IMR-90 (cell line): ENCODE data around the gene ZNF618. TPM values are rescaled to one million over a fixed set of nuclear protein-coding genes. Genes with fewer than 3 reads are reported as not detected.

Source experiments
- ATAC-seq: fragments of 200-7000 bp; cut with Tn5 transposase; 2 replicates; pipeline ENCODE4 v1.9.1; 2020; ENCODE audit warnings: low read depth, mild to moderate bottlenecking, moderate library complexity
- BruUV-seq: library from RNA; stranded (reverse); fragments of 400-500 nt; replicated peaks from 2 replicates; lab custom pipeline; 2021; lab: Mats Ljungman, UMichigan
- CTCF ChIA-PET: fragments of 300-600 bp; formaldehyde crosslinking; extraction: SDS; loops from one replicate; lab custom pipeline; 2021; ENCODE audit warnings: antibody characterized with exemption; lab: Yijun Ruan, JAX
- POLR2A ChIA-PET: fragments of 300-600 bp; sonication (Branson Sonifier 250); formaldehyde crosslinking; loops from one replicate; lab custom pipeline; 2022; ENCODE audit warnings: antibody characterized with exemption; ENCODE audit not compliant: unreplicated experiment; lab: Charles Lee
- DNase-seq: peaks from one replicate; pipeline ENCODE4 v3.0.0; 2013
- H2AFZ ChIP-seq: replicated peaks from 2 replicates; pipeline ENCODE3; 2013; ENCODE audit warnings: low read length, mild to moderate bottlenecking; ENCODE audit not compliant: poor library complexity
- H2AK5ac ChIP-seq: 2 replicates; pipeline ENCODE4 v1.6.1; 2013; ENCODE audit warnings: low read depth, low read length, inconsistent platforms
- H2AK9ac ChIP-seq: replicated peaks from 2 replicates; pipeline ENCODE3; 2013; ENCODE audit warnings: mild to moderate bottlenecking, low read depth, low read length, moderate library complexity; ENCODE audit not compliant: poor library complexity
- H2BK120ac ChIP-seq: 2 replicates; pipeline ENCODE4 v1.6.1; 2013; ENCODE audit warnings: low read depth, low read length, inconsistent platforms
- H2BK15ac ChIP-seq: 3 replicates; pipeline ENCODE4 v1.6.1; 2013; ENCODE audit warnings: low read depth, low read length, inconsistent platforms
- H2BK20ac ChIP-seq: 2 replicates; pipeline ENCODE4 v1.6.1; 2013; ENCODE audit warnings: low read depth, mild to moderate bottlenecking, inconsistent platforms, low read length, moderate library complexity
- H2BK5ac ChIP-seq: 2 replicates; pipeline ENCODE4 v1.6.1; 2013; ENCODE audit warnings: mild to moderate bottlenecking, low read depth, low read length, inconsistent platforms; ENCODE audit not compliant: poor library complexity, severe bottlenecking
- H3K14ac ChIP-seq: replicated peaks from 2 replicates; pipeline ENCODE4 v1.6.1; 2013; ENCODE audit warnings: low read depth, low read length, inconsistent platforms
- H3K18ac ChIP-seq: 2 replicates; pipeline ENCODE4 v1.6.1; 2013; ENCODE audit warnings: low read depth, low read length, control low read depth
- H3K23ac ChIP-seq: 2 replicates; pipeline ENCODE4 v1.6.1; 2013; ENCODE audit warnings: low read depth, low read length, inconsistent platforms
- H3K27ac ChIP-seq: 2 replicates; pipeline ENCODE4 v1.5.1; 2013; ENCODE audit warnings: mild to moderate bottlenecking, control low read depth, low read length; ENCODE audit not compliant: insufficient read depth
- H3K27me3 ChIP-seq: 2 replicates; pipeline ENCODE4 v1.6.1; 2013; ENCODE audit warnings: low read length; ENCODE audit not compliant: control insufficient read depth, insufficient read depth
- H3K36me3 ChIP-seq: 2 replicates; pipeline ENCODE4 v1.6.1; 2013; ENCODE audit warnings: low read length, mixed read lengths; ENCODE audit not compliant: control insufficient read depth, insufficient read depth
- H3K4ac ChIP-seq: 2 replicates; pipeline ENCODE4 v1.6.1; 2013; ENCODE audit warnings: low read depth, low read length, inconsistent platforms
- H3K4me1 ChIP-seq: 2 replicates; pipeline ENCODE4 v1.6.1; 2013; ENCODE audit warnings: low read length, mixed read lengths; ENCODE audit not compliant: control insufficient read depth, insufficient read depth
- H3K4me2 ChIP-seq: 2 replicates; pipeline ENCODE4 v1.6.1; 2013; ENCODE audit warnings: low read depth, mild to moderate bottlenecking, control low read depth, low read length, moderate library complexity
- H3K4me3 ChIP-seq: 2 replicates; pipeline ENCODE4 v1.5.1; 2013; ENCODE audit warnings: low read depth, mild to moderate bottlenecking, control low read depth, low read length, moderate library complexity; ENCODE audit not compliant: insufficient read depth
- H3K56ac ChIP-seq: 2 replicates; pipeline ENCODE4 v1.6.1; 2013; ENCODE audit warnings: low read length, inconsistent platforms; ENCODE audit not compliant: insufficient read depth; ENCODE audit errors: extremely low read depth
- H3K79me1 ChIP-seq, 2 experiments: 2 replicates each; pipeline ENCODE4 v1.6.1; 2013; ENCODE audit warnings: low read length in 2 of 2, inconsistent platforms in 1 of 2, low read depth in 1 of 2
- H3K9ac ChIP-seq: 2 replicates; pipeline ENCODE4 v1.6.1; 2013; ENCODE audit warnings: low read depth, low read length, control low read depth
- H3K9me1 ChIP-seq: 2 replicates; pipeline ENCODE4 v1.6.1; 2013; ENCODE audit warnings: low read length, inconsistent platforms; ENCODE audit not compliant: insufficient read depth
- H3K9me3 ChIP-seq: 2 replicates; pipeline ENCODE4 v1.6.1; 2013; ENCODE audit warnings: low read length; ENCODE audit not compliant: control insufficient read depth, insufficient read depth
- H4K20me1 ChIP-seq: 2 replicates; pipeline ENCODE4 v1.6.1; 2013; ENCODE audit warnings: low read length, inconsistent platforms; ENCODE audit not compliant: insufficient read depth
- H4K5ac ChIP-seq: 2 replicates; pipeline ENCODE4 v1.6.1; 2013; ENCODE audit warnings: mild to moderate bottlenecking, low read depth, low read length, control low read depth
- H4K8ac ChIP-seq, 2 experiments: 2 replicates each; pipeline ENCODE4 v1.6.1; 2013; ENCODE audit warnings: low read depth in 2 of 2, low read length in 2 of 2, control low read depth in 1 of 2, inconsistent platforms in 1 of 2
- H4K91ac ChIP-seq: 2 replicates; pipeline ENCODE4 v1.6.1; 2013; ENCODE audit warnings: low read depth, low read length, inconsistent platforms; ENCODE audit not compliant: insufficient read depth
- BHLHE40 ChIP-seq: fragments of 150-350 bp; IDR thresholded peaks from 2 replicates; pipeline ENCODE4 v1.6.1; 2016; ENCODE audit warnings: mild to moderate bottlenecking, low read depth, low read length
- CEBPB ChIP-seq: IDR thresholded peaks from 2 replicates; pipeline ENCODE4 v1.6.1; 2012; ENCODE audit warnings: low read depth, low read length, improper control_type of control experiment
- CHD1 ChIP-seq: IDR thresholded peaks from 2 replicates; pipeline ENCODE4 v1.6.1; 2012; ENCODE audit warnings: low read depth, low read length, improper control_type of control experiment
- CTCF ChIP-seq: conservative IDR thresholded peaks from 2 replicates; pipeline ENCODE4 v1.5.1; 2012; ENCODE audit warnings: mild to moderate bottlenecking, low read depth, low read length, improper control_type of control experiment
- ELK1 ChIP-seq: fragments of 150-350 bp; IDR thresholded peaks from 2 replicates; pipeline ENCODE4 v1.6.1; 2016; ENCODE audit warnings: low read depth, mild to moderate bottlenecking, low read length, moderate library complexity, borderline replicate concordance
- FOS ChIP-seq: fragments of 150-350 bp; IDR thresholded peaks from 2 replicates; pipeline ENCODE4 v1.6.1; 2016; ENCODE audit warnings: low read depth, low read length
- MAZ ChIP-seq: IDR thresholded peaks from 2 replicates; pipeline ENCODE4 v1.6.1; 2012; ENCODE audit warnings: low read depth, mild to moderate bottlenecking, low read length, improper control_type of control experiment, moderate library complexity, borderline replicate concordance
- MXI1 ChIP-seq: IDR thresholded peaks from 2 replicates; pipeline ENCODE4 v1.6.1; 2012; ENCODE audit warnings: low read depth, mild to moderate bottlenecking, low read length, moderate library complexity, borderline replicate concordance
- NFE2L2 ChIP-seq: fragments of 150-350 bp; IDR thresholded peaks from 2 replicates; pipeline ENCODE4 v1.6.1; 2016; ENCODE audit warnings: low read depth, mild to moderate bottlenecking, low read length
- POLR2A ChIP-seq: IDR thresholded peaks from 2 replicates; pipeline ENCODE4 v1.6.1; 2012; ENCODE audit warnings: mild to moderate bottlenecking, low read depth, low read length
- RAD21 ChIP-seq: IDR thresholded peaks from 2 replicates; pipeline ENCODE4 v1.6.1; 2012; ENCODE audit warnings: low read length, improper control_type of control experiment
- RCOR1 ChIP-seq: IDR thresholded peaks from 2 replicates; pipeline ENCODE4 v1.6.1; 2012; ENCODE audit warnings: mild to moderate bottlenecking, low read length, improper control_type of control experiment; ENCODE audit not compliant: insufficient replicate concordance
- RFX5 ChIP-seq: IDR thresholded peaks from 2 replicates; pipeline ENCODE4 v1.8.0; 2012; ENCODE audit warnings: low read depth, mild to moderate bottlenecking, low read length, moderate library complexity
- SMC3 ChIP-seq: fragments of 150-350 bp; IDR thresholded peaks from 2 replicates; pipeline ENCODE4 v1.6.1; 2016; ENCODE audit warnings: low read depth, mild to moderate bottlenecking, antibody characterized with exemption, low read length, moderate library complexity
- USF2 ChIP-seq: fragments of 150-350 bp; IDR thresholded peaks from 2 replicates; pipeline ENCODE4 v1.6.1; 2017; ENCODE audit warnings: mild to moderate bottlenecking, antibody characterized with exemption, low read length, low read depth
- WGBS, 2 experiments: methylation state at CpG; one replicate each; pipeline versions ENCODE4 v1.1.5 to v1.1.7; 2013; ENCODE audit warnings: missing lambda C conversion rate in 2 of 2; ENCODE audit not compliant: insufficient read length in 1 of 2; ENCODE audit errors: extremely low coverage in 2 of 2; 5-methylcytosine and 5-hydroxymethylcytosine counted together
- dilution Hi-C: fragments of 300-500 bp; cut with HindIII; formaldehyde crosslinking; loops from one replicate; pipeline ENCODE4 v1.14.3; 2018; ENCODE audit warnings: low sequenced_read_pairs; ENCODE audit not compliant: unreplicated experiment
- in situ Hi-C: fragments of 300-500 bp; cut with MboI; formaldehyde crosslinking; loops from 3 replicates; pipeline ENCODE4 v1.14.3; 2019; ENCODE audit warnings: low sequenced_read_pairs, inconsistent platforms, mixed read lengths
- intact Hi-C: fragments of 100-400 bp; cut with micrococcal nuclease; formaldehyde crosslinking; loops from 2 replicates; pipeline ENCODE4 v1.10.0; 2022
- polyA plus RNA-seq, 3 experiments: library from polyadenylated mRNA; depleted of rRNA; stranded (reverse); fragments of >200 nt; gene quantifications; 2 replicates each; pipeline ENCODE4 v1.2.3, GENCODE V29; 2012; ENCODE audit warnings: low replicate concordance in 1 of 3
- total RNA-seq: library from RNA; depleted of rRNA; stranded (reverse); fragments of >200 nt; gene quantifications from 2 replicates; pipeline ENCODE4 v1.2.3, GENCODE V29; 2012

ZNF618 gene
- total and polyA plus RNA-seq, 2 of the 4 experiments (the other 2 are of a cell fraction), result 8.2 to 9.4 TPM

- Histone ChIP-seq H3K79me1 (peaks cover 65 to 93% of the 10 kb centered on the region in 2 experiments), H3K9me1 (peaks cover 36% of the 10 kb centered on the region), H3K23ac (no peak overlapping the region), H3K14ac (no peak overlapping the region), H3K4me1 (peaks cover 14% of the 10 kb centered on the region), H3K27ac (no peak overlapping the region), H3K36me3 (peaks cover 4% of the 10 kb centered on the region; the same call in 1 of the 2 replicates), H3K56ac (no peak overlapping the region), H3K4me2 (no peak overlapping the region), H2AFZ (no peak overlapping the region), H2AK5ac (no peak overlapping the region), H4K5ac (no peak overlapping the region), H4K8ac (no peak overlapping the region), H3K4ac (no peak overlapping the region), H3K27me3 (no peaks in the 10 kb centered on the region), H3K9me3 (no peaks in the 10 kb centered on the region), H3K9ac (no peak overlapping the region), H2BK15ac (no peak overlapping the region), H3K18ac (no peak overlapping the region), H2BK120ac (no peak overlapping the region), H4K91ac (no peak overlapping the region), H4K20me1 (peaks cover 8% of the 10 kb centered on the region; the same call in 1 of the 2 replicates), H3K4me3 (no peak overlapping the region), H2BK5ac (no peak overlapping the region), H2BK20ac (no peak overlapping the region), H2AK9ac (no peak overlapping the region)
- in situ Hi-C loops (no loop called here), dilution Hi-C loops (no loop called here), intact Hi-C loops (no loop called here)
- WGBS, 2 experiments, result 95% methylated on average over 4 of the region's 11 CpGs; no CpG with 5 or more reads in 1 of the 2 experiments
- ChIA-PET CTCF (no interaction called here), POLR2A (no interaction called here)
- TF ChIP-seq USF2, result no peak
- no peak for TF ChIP-seq CTCF
- no peak for TF ChIP-seq RFX5
- no peak for TF ChIP-seq BHLHE40
- TF ChIP-seq CHD1, result no peak
- TF ChIP-seq MAZ, result no peak
- TF ChIP-seq FOS, result no peak
- no peak for TF ChIP-seq RAD21
- no peak for TF ChIP-seq RCOR1
- TF ChIP-seq MXI1, result no peak
- TF ChIP-seq ELK1, result no peak
- TF ChIP-seq SMC3, result no peak
- TF ChIP-seq CEBPB, result no peak
- TF ChIP-seq POLR2A, result no peak
- no peak for TF ChIP-seq NFE2L2
- no peak for DNase-seq
- no peak for ATAC-seq
- BruUV-seq, result no TSS peak
Observed at GRCh38 chr9:113948891-113949570, 72.9 kb downstream of the ZNF618 start.
